CD4-positive, alpha-beta T cell treated with Interleukin-21 for 1 hour (primary cell): Measurements from ENCODE around the gene TOR4A.
"Not testable (repeated sequence)": the region's sequence is repeated elsewhere in the genome, so short reads cannot be mapped to it uniquely, and the experiment has no call there.

Experiments used
- DNase-seq: peaks from one replicate; pipeline ENCODE4 v3.0.0-alpha.2; 2020

TOR4A gene

DNA sequence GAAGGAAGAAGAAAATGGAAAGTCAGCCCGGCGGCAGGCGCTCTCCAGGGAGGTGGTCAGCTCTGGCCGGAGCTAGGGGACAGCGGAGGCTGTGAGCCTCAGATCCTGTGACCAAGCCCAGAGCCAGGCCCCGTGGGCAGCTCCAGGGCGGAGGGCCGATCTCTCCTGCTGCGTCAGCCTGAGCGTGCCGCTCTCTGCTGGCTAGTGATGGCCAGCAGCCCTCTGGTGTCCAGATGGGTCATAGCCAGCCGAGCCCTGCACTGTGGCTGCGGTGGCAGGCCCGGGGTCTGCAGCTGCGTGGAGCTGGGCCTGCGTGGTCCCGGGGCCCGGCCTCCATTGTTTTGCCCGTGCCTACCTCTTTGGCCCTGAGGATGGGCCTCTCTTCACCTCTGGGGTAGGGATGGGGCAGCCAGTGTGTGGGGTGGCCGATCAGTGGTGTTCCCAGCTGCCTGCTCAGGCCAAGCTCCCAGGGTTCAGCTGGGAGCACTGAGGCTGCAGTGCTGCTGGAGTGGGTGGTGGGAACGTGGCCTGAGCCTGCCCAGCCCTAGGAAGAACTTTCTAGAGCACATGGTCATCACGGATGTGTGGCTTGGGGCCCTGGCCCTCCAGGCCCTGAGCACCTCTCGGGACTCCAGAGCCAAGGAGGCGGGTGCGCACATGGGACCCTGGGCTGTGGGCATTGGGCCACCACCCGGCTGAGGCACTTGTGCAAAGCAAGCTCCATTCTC, 41.6 kb downstream of the TOR4A start:
- no peak for DNase-seq

DNA sequence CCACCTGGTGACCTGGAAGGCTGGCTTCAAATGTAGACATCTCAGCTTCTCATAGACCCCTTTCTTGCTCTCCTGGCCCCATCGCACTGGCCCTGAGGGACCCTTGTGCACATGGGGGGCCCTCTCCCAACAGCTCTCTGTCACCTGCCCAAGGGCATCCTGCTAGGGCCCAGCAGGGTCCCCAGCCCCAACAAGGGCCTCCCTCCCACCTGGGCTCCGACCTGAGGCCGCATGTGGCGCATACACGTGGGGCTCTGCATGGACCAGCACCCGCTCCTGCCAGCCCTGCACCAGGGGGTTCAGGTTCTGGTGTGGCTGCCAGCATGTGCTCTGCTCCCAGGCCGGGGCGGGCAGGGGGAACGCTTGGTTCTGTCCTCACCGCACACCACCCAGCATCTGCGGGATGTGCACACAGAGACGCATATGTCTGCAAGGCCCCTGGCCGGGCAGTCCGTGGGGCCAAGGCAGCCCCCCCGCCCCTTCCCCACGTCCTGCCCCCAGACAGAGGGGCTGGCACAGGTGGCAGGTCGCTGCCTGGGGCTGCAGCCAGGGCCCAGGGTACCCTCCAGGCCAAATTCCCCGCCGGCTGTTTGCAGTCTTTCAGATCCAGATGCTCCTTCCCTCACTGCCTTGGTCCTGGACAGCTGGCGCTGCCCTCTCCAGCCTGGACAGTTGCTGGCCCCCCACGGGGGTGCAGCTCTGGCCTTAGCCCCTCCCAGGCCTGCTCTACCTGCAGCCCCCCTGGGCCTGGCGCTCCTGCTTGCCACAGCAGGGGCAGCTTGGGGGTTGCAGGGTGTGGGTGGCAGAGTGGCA, 42.4 kb downstream of the TOR4A start:
- no peak for DNase-seq

DNA sequence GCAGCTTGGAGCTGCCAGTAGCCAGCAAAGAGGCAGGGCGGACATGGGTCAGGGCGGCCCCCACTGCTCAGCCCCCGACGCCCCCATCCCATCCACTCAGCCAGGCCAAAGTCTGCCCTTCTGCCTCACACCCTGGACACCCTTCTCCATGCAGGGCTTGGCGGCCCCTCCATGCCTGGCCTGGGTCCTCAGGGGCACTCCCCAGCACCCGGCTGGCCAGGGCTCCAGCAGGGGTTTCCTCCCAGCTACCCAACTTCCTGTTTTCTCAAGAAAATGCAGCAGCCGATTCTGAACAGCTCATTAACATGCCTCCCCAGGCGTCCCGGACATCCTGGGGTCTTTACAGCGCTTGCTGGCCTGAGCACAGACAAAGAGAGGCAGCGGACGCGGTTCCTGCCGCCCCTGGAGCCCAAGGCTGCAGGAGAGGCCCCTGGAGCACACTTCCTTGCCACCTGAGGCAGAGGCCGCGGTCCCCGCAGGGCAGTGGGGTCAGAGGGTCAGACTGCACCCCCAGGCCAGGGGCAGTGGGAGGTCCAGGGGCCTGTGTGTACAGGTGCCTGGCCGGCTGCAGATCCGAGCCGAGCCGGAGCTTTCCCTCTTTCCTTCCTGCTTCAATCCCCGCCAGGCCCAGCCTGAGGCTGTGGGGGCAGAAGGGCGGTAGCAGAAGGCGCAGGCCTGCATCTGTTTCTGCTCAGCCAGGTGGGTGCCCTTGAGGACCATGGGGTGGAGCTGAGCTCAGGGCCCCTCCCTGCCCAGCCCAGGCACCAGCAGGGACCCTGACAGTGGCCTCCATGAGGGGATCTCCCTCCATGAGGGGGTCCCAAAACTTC, 43.2 kb downstream of the TOR4A start:
- peak; percentile 28 for DNase-seq

DNA sequence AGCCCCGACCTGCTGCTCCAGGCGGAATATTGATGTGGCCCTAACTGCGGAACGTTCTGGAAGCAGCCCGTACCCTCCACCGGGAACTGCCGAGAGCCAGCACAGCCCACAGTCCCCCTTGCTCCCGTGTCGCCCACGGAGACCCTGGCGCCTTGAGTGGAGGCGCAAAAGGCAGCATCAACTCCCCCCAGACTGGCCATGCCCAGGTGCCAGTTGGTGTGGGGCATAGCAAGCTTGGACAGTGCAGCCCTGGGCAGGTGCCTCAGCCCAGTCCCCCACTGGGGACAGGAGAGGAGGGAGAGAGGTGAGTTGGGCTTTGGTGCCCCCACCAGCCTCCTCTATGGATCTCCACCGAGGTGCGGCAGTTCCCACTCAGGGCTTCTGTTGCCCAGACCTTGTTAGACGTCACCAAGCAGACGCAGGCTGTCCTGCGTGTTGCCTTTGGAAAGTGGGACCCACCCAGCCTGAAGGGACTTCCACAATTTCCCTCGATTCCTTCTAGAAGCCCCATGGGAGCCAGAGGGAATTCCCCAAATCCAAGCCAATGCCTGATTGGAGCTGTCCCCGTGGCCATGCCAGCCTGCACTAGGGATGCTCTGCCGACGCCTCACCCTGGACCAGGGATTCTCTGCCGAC, 44.3 kb downstream of the TOR4A start:
- DNase-seq, result no peak

DNA sequence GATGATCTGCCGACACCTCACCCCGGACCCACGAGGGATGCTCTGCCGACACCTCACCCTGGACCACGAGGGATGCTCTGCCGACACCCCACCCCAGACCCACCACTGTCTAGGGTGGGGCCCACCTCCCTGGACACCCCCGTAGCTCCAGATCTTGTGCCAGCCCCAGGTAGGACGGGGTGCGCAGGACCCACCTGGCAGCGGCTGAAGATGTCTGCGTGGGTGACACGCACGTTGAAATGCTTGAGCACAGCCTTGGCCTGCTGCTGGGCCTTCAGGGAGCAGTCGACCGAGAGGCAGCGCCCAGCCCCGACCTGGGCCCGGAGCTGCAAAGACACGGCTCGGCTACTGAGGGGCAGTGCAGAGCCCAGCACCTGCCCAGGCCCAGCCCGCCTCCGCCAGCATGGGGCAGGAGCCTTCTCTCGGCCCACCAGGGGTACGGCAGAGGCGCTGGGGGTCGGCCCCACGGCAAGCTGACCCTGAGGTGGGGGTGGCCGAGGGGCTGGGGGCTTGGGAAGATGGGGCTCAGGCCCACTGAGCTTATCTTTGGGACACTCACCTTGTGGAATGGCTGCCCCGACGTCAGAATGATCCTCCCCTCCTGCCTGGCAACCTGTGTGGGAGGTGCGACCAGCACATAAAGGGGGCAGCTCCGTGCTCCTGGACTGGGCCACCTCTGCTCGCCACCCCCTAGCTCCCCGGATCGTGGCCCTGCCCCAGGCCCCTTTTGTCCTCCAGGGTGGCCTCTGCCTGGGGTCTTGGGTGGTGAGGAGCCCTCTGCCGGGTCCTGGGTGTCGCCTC, 46.2 kb downstream of the TOR4A start:
- no peak for DNase-seq

DNA sequence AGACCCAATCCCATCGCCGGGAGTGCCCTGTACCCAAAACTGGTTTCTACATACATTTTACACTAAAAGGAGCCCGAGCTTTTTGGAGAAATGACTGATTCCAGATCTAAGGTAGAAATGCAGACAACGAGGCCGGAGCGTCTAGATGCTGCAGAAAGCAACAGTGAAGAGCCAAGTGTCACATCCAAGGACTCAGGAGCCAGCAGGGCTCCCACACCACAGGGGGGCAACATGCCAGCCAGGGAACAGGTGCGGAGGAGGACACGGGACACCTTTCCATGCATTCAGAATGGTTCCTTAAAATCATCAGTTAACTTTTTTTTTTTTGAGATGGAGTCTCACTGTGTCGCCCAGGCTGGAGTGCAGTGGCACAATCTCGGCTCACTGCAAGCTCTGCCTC, 47.6 kb downstream of the TOR4A start:
- no peak for DNase-seq

DNA sequence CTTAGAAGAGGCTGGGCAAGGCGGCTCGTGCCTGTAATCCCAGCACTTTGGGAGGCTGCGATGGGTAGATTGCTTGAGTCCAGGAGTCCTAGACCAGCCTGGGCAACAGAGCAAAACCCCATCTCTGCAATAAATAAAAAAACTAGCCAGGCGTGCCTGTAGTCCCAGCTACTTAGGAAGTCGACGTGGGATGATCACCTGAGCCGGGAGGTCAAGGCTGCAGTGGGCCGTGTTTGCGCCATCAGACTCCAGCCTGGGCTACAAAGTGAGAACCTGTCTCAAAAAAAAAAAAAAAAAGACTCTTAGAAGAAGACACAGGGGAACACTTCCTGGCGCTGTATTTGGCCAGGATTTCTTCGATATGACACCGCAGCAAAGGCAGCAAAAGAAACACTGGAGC, 48.3 kb downstream of the TOR4A start:
- no peak for DNase-seq

DNA sequence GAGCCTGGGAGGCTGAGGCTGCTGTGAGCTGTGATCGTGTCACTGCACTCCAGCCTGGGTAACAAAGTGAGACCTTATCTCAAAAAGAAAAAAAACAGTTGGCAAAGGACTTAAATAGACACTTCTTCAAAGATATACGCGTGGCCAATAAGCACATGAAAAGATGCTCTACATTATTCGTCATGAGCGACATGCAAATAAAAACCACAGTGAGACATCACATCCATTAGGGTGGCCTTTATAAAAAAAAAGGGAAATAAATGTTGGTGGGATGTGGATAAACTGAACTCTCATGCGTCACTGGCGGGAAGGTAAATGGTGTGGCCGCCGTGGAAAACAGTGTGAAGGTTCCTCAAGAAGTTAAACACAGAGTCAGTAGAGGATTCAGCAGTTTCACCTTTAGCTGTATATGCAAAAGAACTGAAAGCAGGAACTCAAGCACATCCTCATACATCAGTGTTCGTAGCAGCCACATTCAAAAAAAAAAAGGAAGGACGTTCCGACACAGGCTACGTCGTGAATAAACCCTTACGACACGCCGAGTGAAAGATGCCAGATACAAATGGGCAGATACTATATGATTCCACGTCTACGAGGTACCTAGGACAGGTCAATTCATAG, 49.0 kb downstream of the TOR4A start:
- peak; percentile 36 for DNase-seq

DNA sequence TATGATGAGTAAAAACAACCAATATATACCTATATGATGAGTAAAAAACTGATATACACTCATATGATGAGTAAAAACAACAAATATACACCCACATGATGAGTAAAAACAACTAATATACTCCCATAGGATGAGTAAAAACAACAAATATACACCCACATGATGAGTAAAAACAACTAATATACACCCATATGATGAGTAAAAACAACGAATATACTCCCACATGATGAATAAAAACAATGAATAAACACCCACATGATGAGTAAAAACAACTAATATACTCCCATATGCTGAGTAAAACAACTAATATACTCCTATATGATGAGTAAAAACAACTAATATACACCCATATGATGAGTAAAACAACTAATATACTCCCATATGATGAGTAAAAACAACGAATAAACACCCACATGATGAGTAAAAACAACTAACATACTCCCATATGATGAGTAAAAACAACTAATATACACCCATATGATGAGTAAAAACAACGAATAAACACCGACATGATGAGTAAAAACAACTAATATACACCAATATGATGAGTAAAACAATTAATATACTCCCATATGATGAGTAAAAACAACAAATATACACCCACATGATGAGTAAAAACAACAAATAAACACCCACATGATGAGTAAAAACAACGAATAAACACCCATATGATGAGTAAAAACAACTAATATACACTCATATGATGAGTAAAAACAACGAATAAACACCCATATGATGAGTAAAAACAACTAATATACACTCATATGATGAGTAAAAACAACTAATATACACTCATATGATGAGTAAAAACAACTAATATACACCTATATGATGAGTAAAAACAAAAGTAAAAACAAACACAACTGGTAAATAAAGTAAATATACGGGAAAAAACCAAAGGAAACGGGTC, 50.4 kb downstream of the TOR4A start:
- DNase-seq, result peak; percentile 17

DNA sequence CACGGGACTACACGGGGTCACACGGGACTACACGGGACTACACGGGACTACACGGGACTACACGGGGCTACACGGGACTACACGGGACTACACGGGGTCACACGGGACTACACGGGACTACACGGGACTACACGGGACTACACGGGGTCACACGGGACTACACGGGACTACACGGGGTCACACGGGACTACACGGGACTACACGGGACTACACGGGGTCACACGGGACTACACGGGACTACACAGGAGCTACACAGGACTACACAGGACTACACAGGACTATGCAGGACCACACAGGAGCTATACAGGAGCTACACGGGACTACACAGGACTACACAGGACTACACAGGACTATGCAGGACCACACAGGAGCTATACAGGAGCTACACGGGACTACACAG, 52.1 kb downstream of the TOR4A start:
- not testable (repeated sequence) for DNase-seq

DNA sequence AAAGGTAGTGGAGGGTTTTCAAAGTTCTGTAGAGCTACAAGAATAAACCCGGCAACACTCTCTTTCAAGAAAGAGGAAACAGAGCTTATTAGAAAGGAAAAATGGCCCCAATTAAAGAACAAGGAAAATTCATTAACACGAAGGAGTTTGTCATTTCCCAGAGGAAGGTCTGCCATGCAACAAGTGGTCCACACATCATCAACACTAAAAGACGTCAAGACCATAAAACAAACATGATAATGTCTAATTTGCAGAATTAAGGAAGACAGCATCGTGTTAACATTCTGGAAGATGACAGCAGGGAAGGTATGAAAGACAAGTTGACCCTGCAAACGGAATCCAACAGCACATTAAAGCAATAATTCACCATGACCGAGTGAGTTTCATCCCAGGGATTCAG, 53.2 kb downstream of the TOR4A start:
- DNase-seq, result no peak

DNA sequence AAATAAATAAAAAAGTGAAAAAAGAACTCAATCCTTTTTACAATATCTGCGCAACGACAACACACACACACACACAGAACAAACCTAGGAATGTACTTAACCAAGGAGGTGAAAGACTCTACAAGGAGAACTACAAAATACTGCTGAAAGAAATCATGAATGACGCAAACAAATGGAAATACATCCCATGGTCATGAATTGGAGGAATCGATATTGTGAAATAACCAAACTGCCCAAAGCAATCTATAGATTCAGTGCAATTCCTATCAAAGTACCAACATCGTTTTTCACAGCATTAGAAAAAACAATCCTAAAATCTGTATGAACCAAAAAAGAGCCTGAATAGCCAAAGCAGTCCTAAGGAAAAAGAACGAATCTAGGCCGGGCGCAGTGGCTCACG, 54.4 kb downstream of the TOR4A start:
- no peak for DNase-seq
